ENCODE results near the gene MAN2A2. TPM values are rescaled to one million over a fixed set of nuclear protein-coding genes. Genes with fewer than 3 reads are reported as not detected.

MAN2A2 gene
- total RNA-seq, 1 experiment from 2014 or later: 27.4 TPM

- H3K27me3 ChIP-seq (ENCODE audit: insufficient read depth, low read length): no peaks in the 10 kb centered on the region
- no peak overlapping the region for H3K4me2 ChIP-seq (ENCODE audit: insufficient read depth, insufficient read length, low read length)
- WGBS (ENCODE audit: extremely low coverage, insufficient read length, low lambda C conversion rate): no CpG with 5 or more reads among the region's 16 CpGs
- H3K4ac ChIP-seq (ENCODE audit: low read depth, low read length): no peak overlapping the region
- H2AFZ ChIP-seq (ENCODE audit: low read length): no peak overlapping the region
- no peak overlapping the region for H3K14ac ChIP-seq (ENCODE audit: insufficient read depth, low read length)
- no peaks in the 10 kb centered on the region for H3K9me3 Mint-ChIP-seq
- no peak for DNase-seq
- no peak overlapping the region for H3K56ac ChIP-seq (ENCODE audit: insufficient read length, low read depth, low read length)
- no peaks in the 10 kb centered on the region for H3K27me3 Mint-ChIP-seq (ENCODE audit: low read depth)
- H3K27ac Mint-ChIP-seq: no peak overlapping the region
- no peak overlapping the region for H2BK5ac ChIP-seq (ENCODE audit: insufficient read length, low read length)
- no peak overlapping the region for H3K4me3 Mint-ChIP-seq
- H2BK12ac ChIP-seq (ENCODE audit: insufficient read length, low read depth, low read length): no peak overlapping the region
- no peak overlapping the region for H3T11ph ChIP-seq (ENCODE audit: low read length)
- H3K9me3 ChIP-seq (ENCODE audit: control insufficient read depth, low read depth, low read length): no peaks in the 10 kb centered on the region
- no peak overlapping the region for H2AK5ac ChIP-seq (ENCODE audit: insufficient read length, low read length)
- no peaks in the 10 kb centered on the region for H3K79me2 ChIP-seq (ENCODE audit: insufficient read depth, low read length)
- H2BK15ac ChIP-seq (ENCODE audit: low read depth, low read length): no peak overlapping the region
- H3K23ac ChIP-seq (ENCODE audit: insufficient read length, low read depth, low read length): no peak overlapping the region
- H3K23me2 ChIP-seq (ENCODE audit: insufficient read length, low read depth, low read length, poor library complexity, severe bottlenecking): peaks cover 3% of the 10 kb centered on the region
- H3K79me1 ChIP-seq (ENCODE audit: insufficient read depth, low read depth, low read length, poor library complexity, severe bottlenecking): no peaks in the 10 kb centered on the region
- H4K5ac ChIP-seq (ENCODE audit: insufficient read length, low read depth, low read length): no peak overlapping the region
- H3K36me3 Mint-ChIP-seq (ENCODE audit: insufficient read depth in 1 of 3, low read depth in 3 of 3): peaks cover 39 to 87% (median 68%) of the 10 kb centered on the region in 3 experiments; a peak in 6 of 7 replicates
- no peak overlapping the region for H2BK120ac ChIP-seq (ENCODE audit: low read depth, low read length, poor library complexity, severe bottlenecking)
- no peak overlapping the region for H3K27ac ChIP-seq (ENCODE audit: insufficient read length, low read depth, low read length)
- H2BK20ac ChIP-seq (ENCODE audit: low read depth, low read length, poor library complexity, severe bottlenecking): no peak overlapping the region
- H3K4me1 ChIP-seq (ENCODE audit: insufficient read depth, low read length): no peaks in the 10 kb centered on the region
- no peaks in the 10 kb centered on the region for H4K20me1 ChIP-seq (ENCODE audit: control insufficient read depth, insufficient read depth, insufficient read length)
- TF ChIP-seq, protein P1, sequence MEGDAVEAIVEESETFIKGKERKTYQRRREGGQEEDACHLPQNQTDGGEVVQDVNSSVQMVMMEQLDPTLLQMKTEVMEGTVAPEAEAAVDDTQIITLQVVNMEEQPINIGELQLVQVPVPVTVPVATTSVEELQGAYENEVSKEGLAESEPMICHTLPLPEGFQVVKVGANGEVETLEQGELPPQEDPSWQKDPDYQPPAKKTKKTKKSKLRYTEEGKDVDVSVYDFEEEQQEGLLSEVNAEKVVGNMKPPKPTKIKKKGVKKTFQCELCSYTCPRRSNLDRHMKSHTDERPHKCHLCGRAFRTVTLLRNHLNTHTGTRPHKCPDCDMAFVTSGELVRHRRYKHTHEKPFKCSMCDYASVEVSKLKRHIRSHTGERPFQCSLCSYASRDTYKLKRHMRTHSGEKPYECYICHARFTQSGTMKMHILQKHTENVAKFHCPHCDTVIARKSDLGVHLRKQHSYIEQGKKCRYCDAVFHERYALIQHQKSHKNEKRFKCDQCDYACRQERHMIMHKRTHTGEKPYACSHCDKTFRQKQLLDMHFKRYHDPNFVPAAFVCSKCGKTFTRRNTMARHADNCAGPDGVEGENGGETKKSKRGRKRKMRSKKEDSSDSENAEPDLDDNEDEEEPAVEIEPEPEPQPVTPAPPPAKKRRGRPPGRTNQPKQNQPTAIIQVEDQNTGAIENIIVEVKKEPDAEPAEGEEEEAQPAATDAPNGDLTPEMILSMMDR (conservative IDR thresholded peaks at IDR 0.05): no peak
- no peak overlapping the region for H4K8ac ChIP-seq (replicated peaks; ENCODE audit: insufficient read length, low read depth, low read length)
- no peak overlapping the region for H4K91ac ChIP-seq (ENCODE audit: insufficient read length, low read depth, low read length)
- H3K4me1 Mint-ChIP-seq: no peaks in the 10 kb centered on the region
- no peak overlapping the region for H3K9ac ChIP-seq (ENCODE audit: extremely low read depth, insufficient read length, low read length)
- H3K18ac ChIP-seq (ENCODE audit: insufficient read length, low read depth, low read length): no peak overlapping the region
Observed at GRCh38 chr15:90946538-90946937, 43.4 kb downstream of the MAN2A2 start.

All from H9 (cell line).